Measurements from ENCODE around the gene HOXB2.

HOXB2 gene

GRCh38 chr17:48564188-48565021, 19.5 kb upstream of the HOXB2 start:
- Histone ChIP-seq H3K79me1 (ENCODE audit: low read length) (peaks cover 3% of the 10 kb centered on the region), H3K23ac (ENCODE audit: low read length) (no peak overlapping the region), H2AK5ac (ENCODE audit: low read length) (peak overlapping the region; percentile 3), H3K4me2 (ENCODE audit: low read length) (peak overlapping the region; percentile 63), H4K12ac (ENCODE audit: low read depth, low read length) (peak overlapping the region; percentile 27), H3K9ac (ENCODE audit: low read length) (no peak overlapping the region), H3K18ac (ENCODE audit: low read length) (peak overlapping the region; percentile 85), H2BK12ac (ENCODE audit: low read length) (peak overlapping the region; percentile 41), H3K9me3 (ENCODE audit: insufficient read depth, low read depth, low read length) (peaks cover 7% of the 10 kb centered on the region), H2BK5ac (ENCODE audit: low read depth, low read length, poor library complexity) (no peak overlapping the region), H3K27ac (ENCODE audit: low read depth, low read length) (no peak overlapping the region), H3K36me3 (ENCODE audit: control insufficient read depth in 1 of 2, insufficient read depth in 2 of 2, low read length in 2 of 2) (peaks cover 0 to 2% of the 10 kb centered on the region in 2 experiments), H3K14ac (ENCODE audit: low read length) (peak overlapping the region; percentile 66), H4K91ac (ENCODE audit: low read depth, low read length) (peak overlapping the region; percentile 72), H3K4me3 (ENCODE audit: low read depth, low read length) (peak overlapping the region; percentile 63), H2BK120ac (ENCODE audit: insufficient read depth, low read length, poor library complexity) (peak overlapping the region; percentile 21), H4K8ac (ENCODE audit: low read depth, low read length) (peak overlapping the region; percentile 70), H3K4ac (ENCODE audit: low read depth, low read length) (no peak overlapping the region), H3K4me1 (ENCODE audit: control insufficient read depth in 1 of 2, insufficient read depth in 2 of 2, low read length in 2 of 2) (peaks cover 7 to 16% of the 10 kb centered on the region in 2 experiments), H3K27me3 (ENCODE audit: insufficient read depth, low read length) (peaks cover 13% of the 10 kb centered on the region), H2AFZ (ENCODE audit: insufficient read depth, low read length, poor library complexity) (no peak overlapping the region), H3K79me2 (ENCODE audit: control insufficient read depth, insufficient read depth, low read length, poor library complexity) (no peaks in the 10 kb centered on the region)
- WGBS (ENCODE audit: extremely low coverage, insufficient coverage, insufficient read length), result no CpG with 5 or more reads among the region's 73 CpGs
- DNase-seq, result no peak

- no peak for DNase-seq
- no CpG with 5 or more reads among the region's 10 CpGs for WGBS (ENCODE audit: extremely low coverage, insufficient coverage, insufficient read length)
- H2BK12ac ChIP-seq (ENCODE audit: low read length), result no peak overlapping the region
These were observed 18.9 kb upstream of the HOXB2 start for GRCh38 chr17:48563867-48564187.

GRCh38 chr17:48563385-48563838, 18.5 kb upstream of the HOXB2 start:
- no peak overlapping the region for H3K27ac ChIP-seq (ENCODE audit: low read depth, low read length)
- no peak overlapping the region for H3K4ac ChIP-seq (ENCODE audit: low read depth, low read length)
- H3K23ac ChIP-seq (ENCODE audit: low read length), result peak overlapping the region; percentile 77
- H3K79me1 ChIP-seq (ENCODE audit: low read length), result peaks cover 3% of the 10 kb centered on the region
- no peak overlapping the region for H3K14ac ChIP-seq (ENCODE audit: low read length)
- no peak overlapping the region for H3K4me2 ChIP-seq (ENCODE audit: low read length)
- H4K91ac ChIP-seq (ENCODE audit: low read depth, low read length), result no peak overlapping the region
- no peak overlapping the region for H3K18ac ChIP-seq (ENCODE audit: low read length)
- no peak overlapping the region for H2BK12ac ChIP-seq (ENCODE audit: low read length)
- H3K9me3 ChIP-seq (ENCODE audit: insufficient read depth, low read depth, low read length), result peaks cover 7% of the 10 kb centered on the region
- peaks cover 7 to 11% of the 10 kb centered on the region in 2 experiments for H3K4me1 ChIP-seq (ENCODE audit: control insufficient read depth in 1 of 2, insufficient read depth in 2 of 2, low read length in 2 of 2)
- H3K79me2 ChIP-seq (ENCODE audit: control insufficient read depth, insufficient read depth, low read length, poor library complexity), result no peaks in the 10 kb centered on the region
- no peak overlapping the region for H4K8ac ChIP-seq (ENCODE audit: low read depth, low read length)
- peaks cover 0 to 2% of the 10 kb centered on the region in 2 experiments for H3K36me3 ChIP-seq (ENCODE audit: control insufficient read depth in 1 of 2, insufficient read depth in 2 of 2, low read length in 2 of 2)
- H2AK5ac ChIP-seq (ENCODE audit: low read length), result no peak overlapping the region
- no peak overlapping the region for H2BK5ac ChIP-seq (ENCODE audit: low read depth, low read length, poor library complexity)
- no peak overlapping the region for H2AFZ ChIP-seq (ENCODE audit: insufficient read depth, low read length, poor library complexity)
- no CpG with 5 or more reads among the region's 6 CpGs for WGBS (ENCODE audit: extremely low coverage, insufficient coverage, insufficient read length)
- no peak for DNase-seq
- no peak overlapping the region for H2BK120ac ChIP-seq (ENCODE audit: insufficient read depth, low read length, poor library complexity)
- no peak overlapping the region for H3K9ac ChIP-seq (ENCODE audit: low read length)
- no peak overlapping the region for H3K4me3 ChIP-seq (ENCODE audit: low read depth, low read length)
- H4K12ac ChIP-seq (ENCODE audit: low read depth, low read length), result no peak overlapping the region
- peaks cover 13% of the 10 kb centered on the region for H3K27me3 ChIP-seq (ENCODE audit: insufficient read depth, low read length)

More at GRCh38 chr17:48563867-48564187, 18.9 kb upstream of the HOXB2 start:
- peak overlapping the region; percentile 34 for H3K4me2 ChIP-seq (ENCODE audit: low read length)
- no peak overlapping the region for H3K4ac ChIP-seq (ENCODE audit: low read depth, low read length)
- H3K23ac ChIP-seq (ENCODE audit: low read length), result no peak overlapping the region
- H2BK120ac ChIP-seq (ENCODE audit: insufficient read depth, low read length, poor library complexity), result no peak overlapping the region
- H4K8ac ChIP-seq (ENCODE audit: low read depth, low read length), result no peak overlapping the region
- no peak overlapping the region for H3K18ac ChIP-seq (ENCODE audit: low read length)
- H2AFZ ChIP-seq (ENCODE audit: insufficient read depth, low read length, poor library complexity), result no peak overlapping the region
- H2AK5ac ChIP-seq (ENCODE audit: low read length), result no peak overlapping the region
- H4K91ac ChIP-seq (ENCODE audit: low read depth, low read length), result peak overlapping the region; percentile 31
- H3K36me3 ChIP-seq (ENCODE audit: control insufficient read depth in 1 of 2, insufficient read depth in 2 of 2, low read length in 2 of 2), result peaks cover 0 to 2% of the 10 kb centered on the region in 2 experiments
- peaks cover 3% of the 10 kb centered on the region for H3K79me1 ChIP-seq (ENCODE audit: low read length)
- no peak overlapping the region for H2BK5ac ChIP-seq (ENCODE audit: low read depth, low read length, poor library complexity)
- H3K27me3 ChIP-seq (ENCODE audit: insufficient read depth, low read length), result peaks cover 13% of the 10 kb centered on the region
- no peak overlapping the region for H3K14ac ChIP-seq (ENCODE audit: low read length)
- H3K9me3 ChIP-seq (ENCODE audit: insufficient read depth, low read depth, low read length), result peaks cover 7% of the 10 kb centered on the region
- peaks cover 7 to 12% of the 10 kb centered on the region in 2 experiments for H3K4me1 ChIP-seq (ENCODE audit: control insufficient read depth in 1 of 2, insufficient read depth in 2 of 2, low read length in 2 of 2)
- H4K12ac ChIP-seq (ENCODE audit: low read depth, low read length), result no peak overlapping the region
- H3K27ac ChIP-seq (ENCODE audit: low read depth, low read length), result no peak overlapping the region
- H3K79me2 ChIP-seq (ENCODE audit: control insufficient read depth, insufficient read depth, low read length, poor library complexity), result no peaks in the 10 kb centered on the region
- no peak overlapping the region for H3K4me3 ChIP-seq (ENCODE audit: low read depth, low read length)
- H3K9ac ChIP-seq (ENCODE audit: low read length), result no peak overlapping the region

- H4K8ac ChIP-seq (ENCODE audit: low read depth, low read length), result no peak overlapping the region
- H3K27ac ChIP-seq (ENCODE audit: low read depth, low read length), result no peak overlapping the region
- no peak overlapping the region for H2BK5ac ChIP-seq (ENCODE audit: low read depth, low read length, poor library complexity)
- H3K4me3 ChIP-seq (ENCODE audit: low read depth, low read length), result no peak overlapping the region
- H2AK5ac ChIP-seq (ENCODE audit: low read length), result no peak overlapping the region
- no peak overlapping the region for H3K9ac ChIP-seq (ENCODE audit: low read length)
- H3K79me2 ChIP-seq (ENCODE audit: control insufficient read depth, insufficient read depth, low read length, poor library complexity), result no peaks in the 10 kb centered on the region
- no peak overlapping the region for H2BK12ac ChIP-seq (ENCODE audit: low read length)
- H3K27me3 ChIP-seq (ENCODE audit: insufficient read depth, low read length), result peaks cover 13% of the 10 kb centered on the region
- peaks cover 3% of the 10 kb centered on the region for H3K79me1 ChIP-seq (ENCODE audit: low read length)
- no peak overlapping the region for H2AFZ ChIP-seq (ENCODE audit: insufficient read depth, low read length, poor library complexity)
- H3K4me1 ChIP-seq (ENCODE audit: control insufficient read depth in 1 of 2, insufficient read depth in 2 of 2, low read length in 2 of 2), result peaks cover 6 to 10% of the 10 kb centered on the region in 2 experiments
- DNase-seq, result no peak
- H3K14ac ChIP-seq (ENCODE audit: low read length), result no peak overlapping the region
- H3K18ac ChIP-seq (ENCODE audit: low read length), result no peak overlapping the region
- H4K12ac ChIP-seq (ENCODE audit: low read depth, low read length), result no peak overlapping the region
- no peak overlapping the region for H4K91ac ChIP-seq (ENCODE audit: low read depth, low read length)
- no peak overlapping the region for H3K23ac ChIP-seq (ENCODE audit: low read length)
- WGBS (ENCODE audit: extremely low coverage, insufficient coverage, insufficient read length), result no CpG with 5 or more reads among the region's 5 CpGs
- H3K4me2 ChIP-seq (ENCODE audit: low read length), result no peak overlapping the region
- H2BK120ac ChIP-seq (ENCODE audit: insufficient read depth, low read length, poor library complexity), result no peak overlapping the region
- H3K36me3 ChIP-seq (ENCODE audit: control insufficient read depth in 1 of 2, insufficient read depth in 2 of 2, low read length in 2 of 2), result peaks cover 0 to 2% of the 10 kb centered on the region in 2 experiments
- peaks cover 7% of the 10 kb centered on the region for H3K9me3 ChIP-seq (ENCODE audit: insufficient read depth, low read depth, low read length)
- H3K4ac ChIP-seq (ENCODE audit: low read depth, low read length), result no peak overlapping the region
These were observed 18.0 kb upstream of the HOXB2 start for GRCh38 chr17:48562934-48563333.

All from trophoblast cell (in vitro differentiated cells and primary cell).